ENCODE data around the gene VPS50.
"Not testable (repeated sequence)": the region's sequence is repeated elsewhere in the genome, so short reads cannot be mapped to it uniquely, and the experiment has no call there.

Gene VPS50

DNA sequence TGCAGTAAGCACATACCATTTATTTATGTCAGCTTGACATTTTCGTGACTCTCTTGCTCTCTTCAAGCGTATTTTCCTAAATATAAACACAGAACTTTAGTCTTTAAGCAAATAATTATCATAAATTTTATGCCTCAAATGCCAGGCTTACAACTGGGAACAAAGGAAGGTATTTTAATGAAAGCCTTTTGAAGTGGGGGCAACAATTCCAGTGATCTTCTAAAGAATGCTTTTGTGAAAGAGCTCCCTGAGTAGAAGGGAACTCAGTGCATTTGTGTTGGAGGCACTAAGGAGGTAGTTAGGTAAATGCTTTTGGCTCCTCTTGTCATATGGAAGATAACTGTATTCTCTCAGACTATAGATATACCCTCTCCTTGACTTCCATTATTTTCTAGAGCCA, 104.9 kb downstream of the VPS50 start:
- DNase-seq: no peak

DNA sequence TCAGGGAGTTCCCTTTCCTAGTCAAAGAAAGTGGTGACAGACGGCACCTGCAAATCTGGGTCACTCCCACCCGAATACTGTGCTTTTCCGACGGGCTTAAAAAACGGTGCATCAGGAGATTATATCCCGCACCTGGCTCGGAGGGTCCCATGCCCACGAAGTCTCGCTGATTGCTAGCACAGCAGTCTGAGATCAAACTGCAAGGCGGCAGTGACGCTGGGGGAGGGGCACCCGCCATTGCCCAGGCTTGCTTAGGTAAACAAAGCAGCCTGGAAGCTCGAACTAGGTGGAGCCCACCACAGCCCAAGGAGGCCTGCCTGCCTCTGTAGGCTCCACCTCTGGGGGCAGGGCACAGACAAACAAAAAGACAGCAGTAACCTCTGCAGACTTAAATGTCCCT, 110.0 kb downstream of the VPS50 start:
- DNase-seq: not testable (repeated sequence)

DNA sequence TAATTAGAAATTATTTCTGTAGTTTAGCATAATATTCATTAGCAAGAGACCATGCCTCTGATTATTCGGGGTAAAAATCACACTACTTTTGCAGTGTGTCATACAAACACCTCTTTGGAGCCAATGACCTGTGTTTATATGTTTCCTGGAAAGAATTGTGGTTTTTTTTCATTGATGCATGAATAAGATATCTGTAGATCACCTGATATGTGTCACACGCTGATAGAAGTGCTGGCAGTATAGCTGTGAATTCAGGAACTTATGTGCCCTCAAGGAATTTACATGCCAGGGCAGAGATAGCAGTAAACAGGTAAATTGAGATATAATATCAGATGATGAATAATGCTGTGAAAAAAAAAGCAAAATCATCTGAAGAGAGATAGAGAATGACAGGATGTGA, 118.2 kb downstream of the VPS50 start:
- no peak for DNase-seq

DNA sequence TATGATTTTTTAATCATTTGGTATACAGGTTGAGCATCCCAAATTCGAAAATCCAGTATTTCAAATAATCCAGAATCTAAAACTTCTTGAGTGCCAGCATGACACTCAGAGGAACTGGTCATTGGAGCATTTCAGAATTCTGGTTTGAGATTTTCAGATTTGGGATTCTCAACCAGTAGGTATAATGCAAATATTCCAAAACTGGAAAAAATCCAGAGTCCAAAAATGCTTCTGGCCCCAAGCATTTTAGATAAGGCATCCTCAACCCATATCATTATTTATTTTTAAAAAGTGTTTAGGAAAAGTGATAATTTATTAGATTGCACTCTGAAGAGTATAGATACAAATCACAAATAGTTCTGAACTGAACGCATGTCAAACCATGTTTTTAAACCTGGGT, 120.7 kb downstream of the VPS50 start:
- no peak for DNase-seq

DNA sequence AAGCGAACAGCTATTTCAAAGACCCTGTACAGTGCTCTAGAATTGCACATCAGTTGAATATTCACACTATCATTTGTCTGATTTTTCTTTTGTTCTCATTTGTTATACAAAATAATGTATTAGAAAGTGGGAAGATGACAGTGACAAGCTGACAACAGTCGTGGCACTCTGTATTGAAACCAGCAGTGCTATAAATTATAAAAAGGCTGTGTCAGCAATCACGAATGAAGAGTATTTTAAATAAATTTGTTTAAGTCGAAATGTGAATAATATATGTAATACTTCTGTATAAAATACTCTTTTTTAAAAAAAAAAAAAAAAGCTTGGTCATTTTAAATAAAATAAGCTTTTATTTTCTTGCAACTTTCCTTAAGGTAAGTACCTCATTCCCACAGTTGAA, 122.6 kb downstream of the VPS50 start:
- DNase-seq: no peak

DNA sequence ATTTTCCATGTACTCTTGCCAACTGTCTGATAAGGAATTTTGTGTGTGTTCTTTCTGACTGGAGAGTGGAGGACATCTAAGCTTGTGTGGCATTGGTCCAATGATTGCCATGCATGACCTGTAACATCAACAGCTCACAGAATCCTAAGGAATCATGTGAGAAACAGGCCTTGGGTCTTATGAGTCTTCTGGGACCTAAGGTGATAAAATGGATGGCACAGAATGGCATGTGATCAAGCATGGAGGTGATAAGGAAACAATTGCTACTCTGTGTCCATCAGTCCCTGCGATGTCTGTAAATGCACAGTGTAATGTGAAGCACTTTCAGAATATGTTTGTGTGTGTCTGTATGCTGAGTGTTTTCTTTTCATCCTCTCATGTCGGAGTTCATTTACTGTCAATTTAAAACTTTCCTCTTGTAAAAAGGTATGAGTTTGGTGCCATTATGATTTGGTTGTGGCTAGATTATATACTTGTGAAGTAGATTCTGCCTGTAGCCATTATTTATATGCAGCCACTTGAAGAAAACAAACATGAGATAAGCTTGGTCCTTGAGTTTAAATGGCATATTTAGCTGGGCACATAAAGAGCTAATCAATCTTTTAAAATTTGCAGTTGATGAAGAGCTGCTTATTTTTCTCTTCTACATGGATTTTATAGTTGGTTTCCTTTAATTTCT, 127.5 kb downstream of the VPS50 start:
- DNase-seq: no peak

DNA sequence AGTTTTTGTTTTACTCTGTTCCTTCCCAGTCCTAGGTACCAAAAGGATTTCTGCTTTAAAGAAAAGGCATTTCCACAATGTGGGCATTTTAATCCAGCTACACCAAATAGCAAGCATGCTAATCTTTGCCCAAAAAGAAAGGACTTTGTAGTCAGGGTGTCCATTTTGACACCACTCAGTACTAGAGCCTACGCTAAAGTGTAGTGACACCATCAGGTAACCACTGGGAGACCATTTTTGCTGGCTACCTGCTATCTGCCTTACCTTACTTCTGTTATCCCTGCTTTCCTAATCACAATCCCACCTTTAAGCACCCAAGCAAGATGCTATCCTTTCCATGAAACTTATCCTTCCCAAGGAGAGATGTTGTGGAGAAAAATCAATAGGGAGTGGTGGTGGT, 129.7 kb downstream of the VPS50 start:
- no peak for DNase-seq

DNA sequence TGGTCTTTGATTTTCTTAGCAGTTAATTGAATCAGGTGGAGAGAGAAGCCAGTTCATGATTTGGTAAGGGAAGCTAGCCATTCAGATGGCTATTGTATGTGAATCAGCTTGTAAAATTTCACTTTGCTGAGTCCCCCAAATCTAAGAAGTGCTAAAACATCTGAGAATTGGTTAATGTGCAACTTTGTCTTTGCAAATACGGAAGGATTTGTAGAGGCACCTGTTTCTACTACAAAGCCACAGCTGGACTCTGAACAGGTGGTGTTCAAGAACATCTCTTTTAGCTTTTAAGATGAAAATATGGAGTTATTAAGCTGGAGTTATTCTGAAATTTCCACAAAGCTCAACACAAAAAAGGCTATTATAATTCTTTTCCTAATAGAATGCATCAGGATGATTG, 132.6 kb downstream of the VPS50 start:
- no peak for DNase-seq

DNA sequence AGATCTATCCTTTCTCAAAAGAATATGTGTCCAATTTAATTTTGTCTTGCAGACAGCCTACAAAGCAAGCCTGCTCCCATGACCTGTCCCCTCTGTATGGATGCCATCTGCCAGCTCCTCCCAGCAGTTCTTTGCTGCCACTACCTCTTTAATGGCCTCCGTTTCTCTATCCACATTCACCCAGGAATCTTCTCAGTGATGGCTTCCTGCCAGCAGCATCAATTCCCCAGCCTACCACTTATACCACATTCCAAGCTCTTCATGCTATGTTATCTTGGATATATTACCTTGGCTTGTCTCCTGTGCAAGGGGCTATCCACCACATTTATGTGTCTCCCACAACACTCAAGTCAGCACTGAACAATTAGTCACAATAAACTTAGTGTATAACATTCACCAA, 133.2 kb downstream of the VPS50 start:
- DNase-seq: no peak

DNA sequence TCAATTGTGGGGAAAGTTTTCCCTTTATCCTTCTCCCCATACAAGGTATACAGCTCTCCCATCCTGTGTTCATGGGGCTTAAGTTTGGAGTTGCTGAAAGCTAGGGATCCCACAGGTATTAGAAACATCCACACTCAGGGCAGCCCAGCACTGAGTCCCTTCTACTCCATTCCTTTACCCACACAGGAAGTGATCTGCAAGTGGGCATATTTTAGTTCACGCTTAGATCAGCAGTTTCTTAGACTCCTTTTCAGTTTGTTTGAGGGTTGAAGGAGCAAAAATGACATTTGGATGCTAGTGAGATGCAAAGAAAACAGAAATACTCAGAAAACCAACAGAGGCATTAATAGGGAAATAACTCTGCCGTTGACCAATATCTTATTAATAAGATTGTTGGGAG, 134.7 kb downstream of the VPS50 start:
- DNase-seq: no peak

DNA sequence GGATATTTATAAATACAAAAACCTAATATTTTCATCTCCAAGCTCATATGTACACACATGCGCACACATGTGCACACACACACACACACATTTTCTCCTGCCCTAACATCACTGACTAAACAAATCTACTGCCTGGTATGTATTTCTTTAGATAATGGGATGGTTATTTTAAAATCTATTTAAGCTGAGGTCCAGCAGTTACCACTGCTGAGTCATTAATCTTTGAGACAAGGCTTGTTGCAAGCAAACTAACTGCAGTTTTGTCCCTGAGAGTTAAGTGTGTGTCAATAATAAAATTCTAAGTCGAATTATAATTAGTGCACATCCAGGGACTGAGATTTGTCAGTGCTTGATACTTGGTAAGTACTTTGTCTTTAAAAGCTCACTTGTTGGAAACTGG, 135.1 kb downstream of the VPS50 start:
- DNase-seq: no peak

DNA sequence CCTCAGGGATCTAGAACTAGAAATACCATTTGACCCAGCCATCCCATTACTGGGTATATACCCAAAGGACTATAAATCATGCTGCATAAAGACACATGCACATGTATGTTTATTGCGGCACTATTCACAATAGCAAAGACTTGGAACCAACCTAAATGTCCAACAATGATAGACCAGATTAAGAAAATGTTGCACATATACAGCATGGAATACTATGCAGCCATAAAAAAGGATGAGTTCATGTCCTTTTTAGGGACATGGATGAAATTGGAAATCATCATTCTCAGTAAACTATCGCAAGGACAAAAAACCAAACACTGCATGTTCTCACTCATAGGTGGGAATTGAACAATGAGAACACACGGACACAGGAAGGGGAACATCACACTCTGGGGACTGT, 138.8 kb downstream of the VPS50 start:
- DNase-seq: not testable (repeated sequence)

DNA sequence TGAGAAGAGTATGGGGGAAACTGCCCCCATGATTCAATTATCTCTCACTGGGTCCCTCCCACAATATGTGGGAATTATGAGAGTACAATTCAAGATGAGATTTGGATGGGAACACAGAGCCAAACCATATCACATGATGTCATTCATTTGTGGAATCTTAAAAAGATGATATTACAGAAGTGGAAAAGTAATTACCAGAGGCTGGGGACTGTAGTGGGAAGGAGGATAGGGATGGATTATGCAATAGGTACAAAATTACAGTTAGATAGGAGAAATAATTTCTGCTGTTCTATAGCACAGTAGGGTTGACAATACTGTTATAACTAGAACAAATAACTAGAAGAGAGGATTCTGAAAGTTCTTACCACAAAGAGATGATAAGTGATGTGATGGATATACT, 141.4 kb downstream of the VPS50 start:
- DNase-seq: no peak

DNA sequence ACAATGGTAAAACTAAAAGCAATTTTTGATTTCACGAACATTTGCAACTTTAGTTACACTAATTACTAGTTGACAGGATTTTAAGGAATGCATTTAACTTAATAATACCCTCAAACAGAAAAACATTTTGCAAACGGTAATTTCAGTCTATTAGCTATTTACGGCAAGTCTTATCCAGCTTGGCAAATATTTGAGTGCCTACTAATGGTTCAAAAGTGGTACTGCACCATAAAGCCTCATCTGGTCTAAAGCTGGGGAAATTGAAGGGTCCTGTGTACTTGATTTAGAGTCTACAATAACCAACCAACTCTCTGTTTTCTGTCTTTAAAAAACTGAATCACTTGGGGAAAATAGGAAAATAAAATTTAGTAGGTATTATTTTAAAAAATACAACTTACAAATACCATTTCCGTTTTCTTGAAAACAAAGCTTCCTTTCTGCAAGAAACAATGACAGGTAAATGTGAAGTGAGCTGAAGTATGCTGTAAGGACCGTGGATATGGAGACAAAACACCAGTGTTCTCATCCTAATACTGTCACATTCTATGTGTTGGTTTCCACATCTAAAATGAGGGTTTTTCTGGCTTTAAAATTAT, 142.3 kb downstream of the VPS50 start:
- DNase-seq: no peak

DNA sequence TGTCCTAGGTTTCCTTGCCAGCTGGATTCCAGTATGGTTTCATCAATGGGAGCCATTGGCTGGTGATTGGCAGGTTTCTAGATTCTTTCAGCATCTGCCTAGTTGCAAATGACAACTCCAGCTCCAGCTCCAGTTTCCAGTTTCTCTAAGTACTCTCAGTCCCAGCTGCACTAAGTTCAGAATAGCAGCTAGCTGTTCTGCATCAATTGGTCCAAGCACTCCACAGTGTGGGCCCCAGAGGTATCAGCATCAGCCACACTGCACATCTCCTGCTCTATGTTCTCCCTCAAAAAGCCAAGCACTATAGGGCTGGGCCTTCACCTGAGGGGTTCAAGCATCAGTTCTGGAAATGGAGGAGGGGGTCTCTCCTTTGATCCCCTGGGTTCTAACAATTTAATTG, 143.4 kb downstream of the VPS50 start:
- DNase-seq: no peak

DNA sequence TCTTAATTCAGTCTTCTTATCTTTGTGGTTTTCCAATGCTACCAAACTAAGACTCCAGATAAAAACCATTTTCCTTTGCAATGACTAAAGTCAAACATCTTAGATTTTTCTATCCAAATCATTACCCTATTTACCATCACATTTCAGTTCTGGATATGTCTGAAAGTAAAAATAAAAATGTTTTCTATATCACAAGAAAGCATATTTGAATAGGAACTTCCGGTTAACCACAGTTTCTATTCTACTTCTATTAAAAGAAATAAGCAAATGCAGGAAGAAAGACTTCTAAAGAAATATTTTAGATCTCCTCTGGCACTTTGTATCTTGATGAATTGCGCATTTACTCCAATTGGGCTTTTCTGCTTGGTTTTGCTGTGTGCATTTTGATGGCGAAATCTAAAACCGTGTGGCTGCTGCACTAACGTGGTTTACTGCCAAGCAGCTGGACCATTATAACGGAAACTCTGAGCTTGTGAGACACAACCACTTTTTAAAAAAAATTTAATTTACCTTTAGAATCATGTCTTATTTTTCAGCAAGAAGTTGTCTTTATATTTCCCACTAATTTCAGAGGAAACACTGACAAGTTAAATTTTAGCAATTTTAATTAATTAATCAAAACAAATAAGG, 146.1 kb downstream of the VPS50 start:
- no peak for DNase-seq

DNA sequence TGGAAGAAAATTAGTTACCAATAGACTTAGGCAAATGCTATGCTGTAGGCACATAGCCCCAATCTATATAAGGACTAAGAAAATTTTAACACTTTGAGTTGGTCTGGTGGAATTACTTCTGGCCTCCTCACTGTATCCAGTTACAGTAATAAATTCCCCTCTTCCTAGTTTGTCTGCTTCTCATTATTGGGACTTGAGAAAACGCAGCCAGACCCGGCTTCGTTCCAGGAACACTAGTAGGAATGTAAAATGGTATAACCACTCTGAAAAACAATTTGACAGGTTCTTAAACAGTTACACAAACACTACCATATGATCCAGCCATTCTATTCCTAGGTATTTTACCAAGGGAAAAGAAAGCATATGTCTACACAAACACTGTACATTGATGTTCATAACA, 150.2 kb downstream of the VPS50 start:
- no peak for DNase-seq

DNA sequence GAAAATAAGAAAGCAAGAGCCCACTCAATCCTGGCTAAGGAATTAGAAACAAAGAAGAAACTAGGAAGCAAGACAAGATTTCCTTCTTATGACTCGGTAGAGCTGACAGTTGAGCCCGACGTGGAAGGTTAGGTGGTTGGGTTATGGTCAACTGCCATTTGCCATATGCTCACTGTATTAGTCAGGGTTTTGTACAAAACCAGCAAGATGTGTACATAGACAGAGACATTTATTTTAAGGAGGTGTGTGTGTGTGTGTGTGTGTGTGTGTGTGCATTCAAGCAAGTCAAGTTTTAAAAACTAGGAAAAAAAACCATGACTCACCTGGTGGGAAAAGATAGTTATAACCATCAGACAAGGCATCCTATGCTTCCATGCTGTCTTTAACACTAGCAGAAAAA, 158.5 kb downstream of the VPS50 start:
- DNase-seq: no peak

DNA sequence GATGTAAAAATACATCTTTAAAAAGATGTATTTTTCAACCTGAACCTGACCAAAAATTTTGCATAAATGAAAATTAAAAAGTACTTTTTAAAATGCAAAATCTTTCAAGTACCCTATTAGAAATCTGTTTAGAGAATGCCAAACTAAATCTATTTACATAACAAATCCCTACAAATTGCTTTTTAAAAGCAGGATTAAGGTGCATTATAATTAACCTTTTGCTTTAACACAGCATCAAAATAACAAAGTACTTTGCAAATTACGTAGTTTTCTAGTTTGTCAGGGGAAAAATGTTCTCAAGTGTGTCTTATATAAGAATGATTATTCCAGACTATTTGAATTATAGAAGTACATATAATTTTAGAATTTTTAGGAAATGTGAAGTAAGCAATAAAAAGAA, 160.8 kb downstream of the VPS50 start:
- no peak for DNase-seq

DNA sequence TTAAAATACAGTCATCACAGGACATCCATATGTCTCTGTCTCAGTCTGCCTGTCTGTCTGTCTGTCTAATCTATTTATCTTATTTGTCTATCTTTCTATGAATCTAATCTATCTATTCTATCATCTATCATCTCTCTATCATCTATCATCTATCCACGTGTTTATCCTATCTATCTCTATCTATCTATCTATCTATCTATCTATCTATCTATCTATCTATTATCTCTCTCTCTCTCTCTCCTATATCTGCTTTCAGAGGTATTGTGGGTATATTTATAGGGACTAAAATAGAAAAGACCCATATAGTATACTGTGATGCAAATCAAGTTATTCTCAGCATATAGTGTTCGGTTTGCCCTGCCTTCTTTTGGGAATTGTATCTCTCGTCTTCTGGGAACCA, 167.5 kb downstream of the VPS50 start:
- DNase-seq: no peak

DNA sequence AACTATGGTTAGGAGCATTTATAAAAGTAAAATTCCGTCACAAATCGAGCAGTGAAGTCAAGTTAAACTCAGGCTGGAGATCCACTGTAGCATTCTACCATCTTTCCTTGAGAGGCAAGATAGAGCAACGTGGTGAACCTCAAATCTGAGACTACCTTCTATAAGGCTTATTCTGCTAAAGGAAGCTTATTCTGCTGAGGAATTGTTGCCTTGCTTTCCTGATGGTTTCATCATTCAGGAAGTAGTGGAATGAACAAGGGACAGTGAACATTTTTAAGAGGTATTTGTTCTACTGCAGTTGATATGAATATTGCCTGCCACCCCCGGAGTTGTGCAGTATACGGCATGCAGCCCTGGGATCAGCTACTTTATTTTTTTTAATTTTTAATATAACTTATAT, 170.8 kb downstream of the VPS50 start:
- DNase-seq: no peak

DNA sequence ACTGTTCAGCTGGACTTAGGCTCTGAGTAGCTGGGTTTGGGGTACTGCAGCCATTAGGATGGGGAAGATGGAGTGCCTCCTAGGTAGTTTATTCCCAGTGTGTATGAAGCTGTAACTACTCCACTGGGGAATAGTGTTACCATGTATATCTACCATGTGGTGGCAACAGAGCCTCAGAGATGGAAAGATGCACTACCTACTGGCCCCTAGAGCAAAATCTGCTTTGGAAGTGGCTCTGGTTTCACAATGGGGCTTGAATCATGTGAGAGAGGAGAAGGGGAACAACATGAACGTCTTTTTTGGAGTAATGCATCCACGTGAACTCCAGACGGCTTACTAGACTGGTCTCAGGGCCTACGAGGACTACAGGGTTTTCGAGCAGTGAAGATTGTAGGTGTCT, 175.1 kb downstream of the VPS50 start:
- DNase-seq: no peak

DNA sequence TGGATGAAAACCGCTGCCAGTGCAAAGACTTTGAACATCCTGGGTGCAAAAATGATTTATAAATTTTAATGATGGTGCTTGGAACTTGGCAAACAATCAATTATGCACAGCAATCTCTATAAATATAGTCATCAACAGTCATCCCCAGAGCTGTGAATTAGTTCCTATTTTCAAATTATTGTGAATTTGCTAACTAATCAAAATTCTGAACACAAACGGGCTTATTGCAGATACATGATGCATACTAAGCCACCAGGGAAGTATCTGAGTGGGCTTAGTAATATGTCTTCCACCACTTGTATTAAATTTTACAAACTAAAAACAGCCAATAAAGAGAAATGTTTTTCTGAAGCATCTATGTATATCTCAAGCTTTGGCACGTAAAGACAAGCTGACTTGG, 177.2 kb downstream of the VPS50 start:
- no peak for DNase-seq

All from kidney glomerular epithelial cell (primary cell).